Neutrophil (primary cell): Measurements from ENCODE around the gene KLK5.

Source experiments
- H3K27ac ChIP-seq: fragments of 200-600 bp; sonication (generic); 2 replicates; pipeline ENCODE4 v1.5.1; 2016; ENCODE audit warnings: mild to moderate bottlenecking, moderate library complexity
- H3K27me3 ChIP-seq: fragments of 200-600 bp; sonication (generic); 2 replicates; pipeline ENCODE4 v1.6.0; 2016; ENCODE audit warnings: mild to moderate bottlenecking
- H3K36me3 ChIP-seq: fragments of 200-600 bp; sonication (generic); 2 replicates; pipeline ENCODE4 v1.5.1; 2017
- H3K4me1 ChIP-seq, 2 experiments: fragments of 200-600 bp in 1 of 2; sonication (generic) in 1 of 2; 1 replicate in 1 of 2; 2 replicates in 1 of 2; pipeline versions ENCODE4 v1.5.1 to v1.6.1; 2013 to 2016; ENCODE audit warnings: low read depth in 1 of 2, low read length in 1 of 2, mild to moderate bottlenecking in 1 of 2, moderate library complexity in 1 of 2; ENCODE audit not compliant: control insufficient read depth in 1 of 2, insufficient read depth in 1 of 2
- H3K4me3 ChIP-seq, 2 experiments: fragments of 200-600 bp in 1 of 2; sonication (generic) in 1 of 2; 1 replicate in 1 of 2; 2 replicates in 1 of 2; pipeline ENCODE4 v1.5.1; 2013 to 2016; ENCODE audit warnings: low read depth in 1 of 2, low read length in 1 of 2, mild to moderate bottlenecking in 1 of 2, moderate library complexity in 1 of 2
- H3K9me3 ChIP-seq: fragments of 200-600 bp; sonication (generic); 2 replicates; pipeline ENCODE4 v1.5.1; 2016
- TF ChIP-seq, protein P1 (sequence below): fragments of 200-600 bp; sonication (generic); IDR thresholded peaks from 2 replicates; pipeline ENCODE4 v1.5.1; 2016; ENCODE audit warnings: antibody characterized with exemption

KLK5 gene

DNA sequence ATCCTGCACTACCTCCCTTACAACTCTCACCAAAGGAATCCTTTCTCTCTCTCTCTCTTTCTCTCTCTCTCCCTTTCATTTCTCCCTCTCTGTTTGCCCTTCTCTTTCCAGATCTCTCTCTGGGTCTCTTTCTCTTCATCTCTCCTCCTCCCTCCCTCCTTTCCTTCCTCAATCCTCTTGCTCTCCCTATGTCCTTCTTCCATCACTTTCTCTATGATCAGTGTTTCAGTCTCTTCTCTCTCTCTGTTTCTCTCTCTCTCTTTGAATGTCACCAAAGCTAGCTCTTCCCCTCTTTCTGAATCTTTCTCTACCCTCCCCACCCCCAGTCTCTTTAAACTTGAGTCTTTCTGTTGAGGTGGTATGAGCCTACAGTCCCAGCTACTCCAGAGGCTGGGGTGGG, 21.8 kb downstream of the KLK5 start:
- Histone ChIP-seq H3K27me3 (peaks cover 38% of the 10 kb centered on the region), H3K9me3 (no peaks in the 10 kb centered on the region), H3K27ac (no peak overlapping the region), H3K4me3 (no peak overlapping the region), H3K36me3 (no peaks in the 10 kb centered on the region), H3K4me1 (no peaks in the 10 kb centered on the region)
- TF ChIP-seq, protein P1, sequence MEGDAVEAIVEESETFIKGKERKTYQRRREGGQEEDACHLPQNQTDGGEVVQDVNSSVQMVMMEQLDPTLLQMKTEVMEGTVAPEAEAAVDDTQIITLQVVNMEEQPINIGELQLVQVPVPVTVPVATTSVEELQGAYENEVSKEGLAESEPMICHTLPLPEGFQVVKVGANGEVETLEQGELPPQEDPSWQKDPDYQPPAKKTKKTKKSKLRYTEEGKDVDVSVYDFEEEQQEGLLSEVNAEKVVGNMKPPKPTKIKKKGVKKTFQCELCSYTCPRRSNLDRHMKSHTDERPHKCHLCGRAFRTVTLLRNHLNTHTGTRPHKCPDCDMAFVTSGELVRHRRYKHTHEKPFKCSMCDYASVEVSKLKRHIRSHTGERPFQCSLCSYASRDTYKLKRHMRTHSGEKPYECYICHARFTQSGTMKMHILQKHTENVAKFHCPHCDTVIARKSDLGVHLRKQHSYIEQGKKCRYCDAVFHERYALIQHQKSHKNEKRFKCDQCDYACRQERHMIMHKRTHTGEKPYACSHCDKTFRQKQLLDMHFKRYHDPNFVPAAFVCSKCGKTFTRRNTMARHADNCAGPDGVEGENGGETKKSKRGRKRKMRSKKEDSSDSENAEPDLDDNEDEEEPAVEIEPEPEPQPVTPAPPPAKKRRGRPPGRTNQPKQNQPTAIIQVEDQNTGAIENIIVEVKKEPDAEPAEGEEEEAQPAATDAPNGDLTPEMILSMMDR: no peak

DNA sequence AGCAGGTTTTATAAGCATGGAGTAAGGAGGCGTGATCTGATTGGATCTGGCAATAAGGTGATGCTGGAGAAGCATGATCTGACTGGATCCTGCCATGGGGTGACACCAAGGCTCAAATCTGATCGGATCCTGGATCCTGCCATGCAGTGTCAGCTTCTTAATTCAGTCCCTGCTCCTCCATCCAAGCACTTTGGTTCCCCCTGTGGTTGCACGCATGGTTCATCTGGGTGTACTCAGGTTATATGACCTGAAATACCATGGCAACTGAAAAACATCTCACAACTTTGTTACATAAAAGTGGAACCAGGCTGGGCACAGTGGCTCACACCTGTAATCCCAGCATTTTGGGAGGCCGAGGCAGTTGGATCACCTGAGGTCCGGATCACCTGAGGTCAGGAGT, 24.0 kb downstream of the KLK5 start:
- TF ChIP-seq, protein P1: no peak
- H3K9me3 ChIP-seq: no peaks in the 10 kb centered on the region
- no peak overlapping the region for H3K27ac ChIP-seq
- H3K27me3 ChIP-seq: peaks cover 45% of the 10 kb centered on the region
- no peaks in the 10 kb centered on the region for H3K4me1 ChIP-seq
- H3K4me3 ChIP-seq: no peak overlapping the region
- H3K36me3 ChIP-seq: no peaks in the 10 kb centered on the region

DNA sequence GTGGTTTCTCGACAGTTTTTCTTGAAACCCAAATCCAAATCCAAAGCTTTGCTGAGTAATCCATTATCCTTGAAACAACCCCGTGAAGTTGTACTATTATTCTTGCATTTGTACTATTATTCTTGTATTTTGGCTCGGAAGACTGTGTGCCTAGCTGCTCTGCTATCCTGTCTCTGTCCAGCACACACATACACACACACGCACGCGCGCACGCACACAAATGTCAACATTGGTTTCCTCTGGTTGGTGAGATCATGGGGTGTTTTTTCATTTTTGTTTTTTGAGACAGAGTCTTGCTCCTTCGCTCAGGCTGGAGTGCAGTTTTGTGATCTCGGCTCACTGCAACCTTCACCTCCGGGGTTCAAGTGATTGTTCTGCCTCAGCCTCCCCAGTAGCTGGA, 26.7 kb downstream of the KLK5 start:
- Histone ChIP-seq H3K9me3 (no peaks in the 10 kb centered on the region), H3K4me3 (no peak overlapping the region), H3K27me3 (peaks cover 51% of the 10 kb centered on the region), H3K27ac (no peak overlapping the region), H3K4me1 (no peaks in the 10 kb centered on the region), H3K36me3 (no peaks in the 10 kb centered on the region)
- TF ChIP-seq, protein P1: no peak

DNA sequence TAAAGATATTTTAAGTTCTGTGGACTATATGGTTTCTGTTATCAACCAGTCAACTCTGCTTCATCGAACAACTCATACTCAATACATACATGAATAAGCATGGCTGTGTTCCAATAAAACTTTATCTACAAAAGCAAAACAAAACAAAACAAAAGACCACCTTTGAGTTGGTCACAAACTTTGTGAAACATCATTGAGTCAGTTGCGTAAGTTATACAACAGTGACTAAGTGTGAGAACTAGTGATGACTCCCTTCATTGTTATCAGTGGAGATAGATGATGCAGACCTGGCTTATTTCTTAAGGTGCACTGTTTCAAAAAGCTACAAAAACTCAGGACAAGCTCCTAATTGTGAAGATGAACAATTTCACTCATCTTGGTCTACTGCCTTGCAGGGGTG, 27.1 kb downstream of the KLK5 start:
- H3K27ac ChIP-seq: no peak overlapping the region
- H3K36me3 ChIP-seq: no peaks in the 10 kb centered on the region
- TF ChIP-seq, protein P1: no peak
- H3K4me1 ChIP-seq: no peaks in the 10 kb centered on the region
- H3K9me3 ChIP-seq: no peaks in the 10 kb centered on the region
- peaks cover 49% of the 10 kb centered on the region for H3K27me3 ChIP-seq
- no peak overlapping the region for H3K4me3 ChIP-seq

DNA sequence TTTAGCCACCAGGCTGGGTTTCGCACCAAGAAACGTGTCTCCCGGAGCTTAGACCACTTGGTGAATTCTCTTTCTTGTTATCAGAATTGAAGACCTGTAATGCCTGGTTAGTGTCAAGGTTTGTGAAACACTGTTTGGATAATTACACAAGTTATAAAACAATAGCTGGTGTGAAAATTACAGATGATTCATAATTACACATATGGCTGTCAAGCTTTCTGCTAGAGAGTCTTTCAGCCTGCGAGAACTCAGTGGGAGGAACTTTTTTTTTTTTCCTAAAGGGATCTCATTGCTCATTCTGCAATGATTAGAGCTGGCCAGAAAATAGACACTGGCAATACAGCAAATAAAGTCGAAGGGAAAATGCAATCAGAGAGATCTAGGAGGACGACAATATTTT, 28.3 kb downstream of the KLK5 start:
- Histone ChIP-seq H3K27me3 (peaks cover 47% of the 10 kb centered on the region), H3K9me3 (no peaks in the 10 kb centered on the region), H3K27ac (no peak overlapping the region), H3K36me3 (no peaks in the 10 kb centered on the region), H3K4me3 (no peak overlapping the region), H3K4me1 (no peaks in the 10 kb centered on the region)
- TF ChIP-seq, protein P1: no peak

DNA sequence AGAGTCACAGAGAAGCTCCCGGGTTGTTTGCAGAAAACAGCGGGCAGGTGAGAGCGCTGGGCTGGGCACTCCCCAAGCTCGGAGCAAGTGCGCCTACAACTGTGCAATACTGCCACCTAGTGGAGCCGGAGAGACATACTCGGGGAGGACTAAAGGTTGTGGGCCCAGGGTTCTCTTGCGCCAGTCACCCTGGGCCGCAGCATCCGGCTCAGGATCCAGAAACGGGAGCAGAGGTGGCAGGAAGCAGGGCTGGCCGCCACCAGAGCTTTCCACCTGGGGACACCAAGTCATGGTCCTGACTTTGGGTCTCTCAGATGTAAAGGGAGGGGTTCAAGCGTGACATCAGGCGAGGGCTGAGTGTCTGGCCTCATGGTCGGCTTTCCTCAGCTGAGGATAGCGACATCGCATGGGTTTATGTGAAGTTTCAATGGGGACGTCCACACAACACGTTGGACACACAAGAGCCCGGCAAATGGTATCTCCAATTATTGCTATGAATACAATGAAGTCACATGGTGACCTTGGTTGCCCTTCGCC, 30.5 kb downstream of the KLK5 start:
- H3K27me3 ChIP-seq: peaks cover 44% of the 10 kb centered on the region
- H3K27ac ChIP-seq: no peak overlapping the region
- no peaks in the 10 kb centered on the region for H3K4me1 ChIP-seq
- H3K9me3 ChIP-seq: no peaks in the 10 kb centered on the region
- no peaks in the 10 kb centered on the region for H3K36me3 ChIP-seq
- no peak overlapping the region for H3K4me3 ChIP-seq
- TF ChIP-seq, protein P1: peak; percentile 68
